ENCODE measurements around the gene CLCN7.

- TF ChIP-seq CTCF (conservative IDR thresholded peaks at IDR 0.05) (no peak), EZH2 (IDR thresholded peaks at IDR 0.05; ENCODE audit: low read depth) (no peak)
Measured at GRCh38 chr16:1503110-1503955, 28.5 kb upstream of the CLCN7 start.

Measured in PC-9 (cell line).